Measurements from ENCODE around the gene TECPR2. TPM values are rescaled to one million over a fixed set of nuclear protein-coding genes. Genes with fewer than 3 reads are reported as not detected.
A peak's percentile ranks its signal among the peaks of the same experiment; 100 is the strongest.

Gene TECPR2
- total and polyA plus RNA-seq, 2 of the 13 experiments (the other 11 are each of a cell fraction or from before 2014, with no cell fraction given) = 3.5 to 5.7 TPM

DNA sequence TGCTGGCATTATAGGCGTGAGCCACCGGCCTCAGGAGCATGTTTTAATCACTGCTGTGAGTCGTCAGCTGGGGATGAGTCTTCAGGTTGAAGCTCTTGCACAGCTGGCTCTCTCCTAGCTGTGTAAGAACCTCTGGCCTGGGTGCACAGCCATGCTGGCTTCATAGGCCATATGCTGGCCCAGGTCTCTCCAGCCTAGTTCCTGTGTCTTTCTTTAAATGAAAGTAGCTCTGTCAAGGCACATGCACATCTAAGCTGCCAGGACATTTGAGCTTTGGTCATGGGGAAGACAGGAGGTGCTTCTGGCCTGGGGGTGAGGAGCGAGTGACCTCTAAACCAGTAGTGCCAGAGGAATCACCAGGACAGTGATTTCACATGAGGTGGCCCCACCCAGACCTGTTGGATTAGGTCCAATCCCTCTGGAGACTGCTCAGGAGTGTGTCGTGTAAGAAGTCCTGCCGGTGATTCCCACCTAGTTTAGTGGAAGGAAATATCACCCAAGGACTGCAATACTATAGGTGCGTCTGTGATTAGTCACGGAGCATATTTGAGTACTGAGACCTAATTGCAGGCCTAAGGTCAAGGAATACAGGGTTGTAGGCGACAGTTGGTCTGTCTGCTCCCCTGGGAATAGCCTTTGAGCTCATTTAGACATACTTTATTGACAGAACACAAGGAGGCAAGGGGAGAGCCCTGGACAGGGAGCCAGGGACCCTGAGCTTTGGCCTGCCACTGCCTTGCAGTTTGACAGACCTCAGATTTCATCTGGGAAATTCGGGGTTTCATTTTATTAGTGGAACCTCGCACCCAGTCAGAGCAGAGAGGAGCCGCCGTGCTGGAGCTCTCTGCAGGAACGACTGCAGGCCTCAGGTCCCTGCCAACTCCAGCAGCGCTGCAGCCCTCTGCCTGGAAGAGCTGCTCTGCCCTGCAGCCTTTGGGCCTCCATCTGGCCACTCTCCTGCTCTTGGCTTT is 79.8 kb downstream of the TECPR2 start (continued):
- TF ChIP-seq, protein P1, sequence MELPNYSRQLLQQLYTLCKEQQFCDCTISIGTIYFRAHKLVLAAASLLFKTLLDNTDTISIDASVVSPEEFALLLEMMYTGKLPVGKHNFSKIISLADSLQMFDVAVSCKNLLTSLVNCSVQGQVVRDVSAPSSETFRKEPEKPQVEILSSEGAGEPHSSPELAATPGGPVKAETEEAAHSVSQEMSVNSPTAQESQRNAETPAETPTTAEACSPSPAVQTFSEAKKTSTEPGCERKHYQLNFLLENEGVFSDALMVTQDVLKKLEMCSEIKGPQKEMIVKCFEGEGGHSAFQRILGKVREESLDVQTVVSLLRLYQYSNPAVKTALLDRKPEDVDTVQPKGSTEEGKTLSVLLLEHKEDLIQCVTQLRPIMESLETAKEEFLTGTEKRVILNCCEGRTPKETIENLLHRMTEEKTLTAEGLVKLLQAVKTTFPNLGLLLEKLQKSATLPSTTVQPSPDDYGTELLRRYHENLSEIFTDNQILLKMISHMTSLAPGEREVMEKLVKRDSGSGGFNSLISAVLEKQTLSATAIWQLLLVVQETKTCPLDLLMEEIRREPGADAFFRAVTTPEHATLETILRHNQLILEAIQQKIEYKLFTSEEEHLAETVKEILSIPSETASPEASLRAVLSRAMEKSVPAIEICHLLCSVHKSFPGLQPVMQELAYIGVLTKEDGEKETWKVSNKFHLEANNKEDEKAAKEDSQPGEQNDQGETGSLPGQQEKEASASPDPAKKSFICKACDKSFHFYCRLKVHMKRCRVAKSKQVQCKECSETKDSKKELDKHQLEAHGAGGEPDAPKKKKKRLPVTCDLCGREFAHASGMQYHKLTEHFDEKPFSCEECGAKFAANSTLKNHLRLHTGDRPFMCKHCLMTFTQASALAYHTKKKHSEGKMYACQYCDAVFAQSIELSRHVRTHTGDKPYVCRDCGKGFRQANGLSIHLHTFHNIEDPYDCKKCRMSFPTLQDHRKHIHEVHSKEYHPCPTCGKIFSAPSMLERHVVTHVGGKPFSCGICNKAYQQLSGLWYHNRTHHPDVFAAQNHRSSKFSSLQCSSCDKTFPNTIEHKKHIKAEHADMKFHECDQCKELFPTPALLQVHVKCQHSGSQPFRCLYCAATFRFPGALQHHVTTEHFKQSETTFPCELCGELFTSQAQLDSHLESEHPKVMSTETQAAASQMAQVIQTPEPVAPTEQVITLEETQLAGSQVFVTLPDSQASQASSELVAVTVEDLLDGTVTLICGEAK (IDR thresholded peaks at IDR 0.05) = no peak
- TF ChIP-seq, protein P1 (CRISPR knock-in tag; IDR thresholded peaks at IDR 0.05) = peak; percentile 92
- TF ChIP-seq MEIS1 (CRISPR knock-in tag; IDR thresholded peaks at IDR 0.05; ENCODE audit: borderline replicate concordance) = peak; percentile 66; the same call in 1 of the 2 replicates
- TF ChIP-seq ZNF792 (CRISPR knock-in tag; IDR thresholded peaks at IDR 0.05) = peak; percentile 53; the same call in 1 of the 2 replicates
- peak; percentile 54; the same call in 1 of the 2 replicates for TF ChIP-seq RXRA (CRISPR knock-in tag; IDR thresholded peaks at IDR 0.05)
- TF ChIP-seq, protein P2, sequence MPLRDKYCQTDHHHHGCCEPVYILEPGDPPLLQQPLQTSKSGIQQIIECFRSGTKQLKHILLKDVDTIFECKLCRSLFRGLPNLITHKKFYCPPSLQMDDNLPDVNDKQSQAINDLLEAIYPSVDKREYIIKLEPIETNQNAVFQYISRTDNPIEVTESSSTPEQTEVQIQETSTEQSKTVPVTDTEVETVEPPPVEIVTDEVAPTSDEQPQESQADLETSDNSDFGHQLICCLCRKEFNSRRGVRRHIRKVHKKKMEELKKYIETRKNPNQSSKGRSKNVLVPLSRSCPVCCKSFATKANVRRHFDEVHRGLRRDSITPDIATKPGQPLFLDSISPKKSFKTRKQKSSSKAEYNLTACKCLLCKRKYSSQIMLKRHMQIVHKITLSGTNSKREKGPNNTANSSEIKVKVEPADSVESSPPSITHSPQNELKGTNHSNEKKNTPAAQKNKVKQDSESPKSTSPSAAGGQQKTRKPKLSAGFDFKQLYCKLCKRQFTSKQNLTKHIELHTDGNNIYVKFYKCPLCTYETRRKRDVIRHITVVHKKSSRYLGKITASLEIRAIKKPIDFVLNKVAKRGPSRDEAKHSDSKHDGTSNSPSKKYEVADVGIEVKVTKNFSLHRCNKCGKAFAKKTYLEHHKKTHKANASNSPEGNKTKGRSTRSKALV (CRISPR knock-in tag; IDR thresholded peaks at IDR 0.05) = no peak
- TF ChIP-seq GATAD1 (CRISPR knock-in tag; IDR thresholded peaks at IDR 0.05) = 0 out of 2 replicates have a peak, but pooled peaks have one; percentile 28
- TF ChIP-seq SSRP1 (CRISPR knock-in tag; IDR thresholded peaks at IDR 0.05) = no peak
- no peak for TF ChIP-seq ZNF256 (CRISPR knock-in tag; conservative IDR thresholded peaks at IDR 0.05)
- TF ChIP-seq, protein P3, sequence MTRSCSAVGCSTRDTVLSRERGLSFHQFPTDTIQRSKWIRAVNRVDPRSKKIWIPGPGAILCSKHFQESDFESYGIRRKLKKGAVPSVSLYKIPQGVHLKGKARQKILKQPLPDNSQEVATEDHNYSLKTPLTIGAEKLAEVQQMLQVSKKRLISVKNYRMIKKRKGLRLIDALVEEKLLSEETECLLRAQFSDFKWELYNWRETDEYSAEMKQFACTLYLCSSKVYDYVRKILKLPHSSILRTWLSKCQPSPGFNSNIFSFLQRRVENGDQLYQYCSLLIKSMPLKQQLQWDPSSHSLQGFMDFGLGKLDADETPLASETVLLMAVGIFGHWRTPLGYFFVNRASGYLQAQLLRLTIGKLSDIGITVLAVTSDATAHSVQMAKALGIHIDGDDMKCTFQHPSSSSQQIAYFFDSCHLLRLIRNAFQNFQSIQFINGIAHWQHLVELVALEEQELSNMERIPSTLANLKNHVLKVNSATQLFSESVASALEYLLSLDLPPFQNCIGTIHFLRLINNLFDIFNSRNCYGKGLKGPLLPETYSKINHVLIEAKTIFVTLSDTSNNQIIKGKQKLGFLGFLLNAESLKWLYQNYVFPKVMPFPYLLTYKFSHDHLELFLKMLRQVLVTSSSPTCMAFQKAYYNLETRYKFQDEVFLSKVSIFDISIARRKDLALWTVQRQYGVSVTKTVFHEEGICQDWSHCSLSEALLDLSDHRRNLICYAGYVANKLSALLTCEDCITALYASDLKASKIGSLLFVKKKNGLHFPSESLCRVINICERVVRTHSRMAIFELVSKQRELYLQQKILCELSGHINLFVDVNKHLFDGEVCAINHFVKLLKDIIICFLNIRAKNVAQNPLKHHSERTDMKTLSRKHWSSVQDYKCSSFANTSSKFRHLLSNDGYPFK (CRISPR knock-in tag; IDR thresholded peaks at IDR 0.05; ENCODE audit: borderline replicate concordance) = 0 out of 2 replicates have a peak, but pooled peaks have one; percentile 19
- TF ChIP-seq, protein P4, sequence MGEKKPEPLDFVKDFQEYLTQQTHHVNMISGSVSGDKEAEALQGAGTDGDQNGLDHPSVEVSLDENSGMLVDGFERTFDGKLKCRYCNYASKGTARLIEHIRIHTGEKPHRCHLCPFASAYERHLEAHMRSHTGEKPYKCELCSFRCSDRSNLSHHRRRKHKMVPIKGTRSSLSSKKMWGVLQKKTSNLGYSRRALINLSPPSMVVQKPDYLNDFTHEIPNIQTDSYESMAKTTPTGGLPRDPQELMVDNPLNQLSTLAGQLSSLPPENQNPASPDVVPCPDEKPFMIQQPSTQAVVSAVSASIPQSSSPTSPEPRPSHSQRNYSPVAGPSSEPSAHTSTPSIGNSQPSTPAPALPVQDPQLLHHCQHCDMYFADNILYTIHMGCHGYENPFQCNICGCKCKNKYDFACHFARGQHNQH (CRISPR knock-in tag; IDR thresholded peaks at IDR 0.05) = peak; percentile 46; the same call in 1 of the 2 replicates
- no peak for TF ChIP-seq IKZF4 (CRISPR knock-in tag; IDR thresholded peaks at IDR 0.05; ENCODE audit: borderline replicate concordance, low read depth, not compliant biosample characterization)
